Esophagus muscularis mucosa (tissue), 3 donors: ENCODE data around the gene HOMER2.
"Not testable (repeated sequence)": the region's sequence is repeated elsewhere in the genome, so short reads cannot be mapped to it uniquely, and the experiment has no call there.

Source experiments
- POLR2A ChIP-seq: fragments of 450-650 bp; IDR thresholded peaks from one replicate; pipeline ENCODE4 v1.6.1; 2017; ENCODE audit warnings: antibody characterized with exemption, moderate library complexity, mild to moderate bottlenecking, low read depth
- POLR2AphosphoS5 ChIP-seq, 2 donors: sonication (generic); formaldehyde crosslinking; IDR thresholded peaks; one replicate each; pipeline ENCODE4 v1.6.1; 2017; ENCODE audit warnings: antibody characterized with exemption in 2 of 2
- TF ChIP-seq, protein P1 (sequence below), 3 experiments: fragments of 200-600 bp in 2 of 3; fragments of 450-650 bp in 1 of 3; sonication (generic) in 2 of 3; IDR thresholded peaks; one replicate each; pipeline ENCODE4 v1.5.1; 2017 to 2019; ENCODE audit warnings: antibody characterized with exemption in 3 of 3, mild to moderate bottlenecking in 2 of 3, moderate library complexity in 1 of 3

DNA sequence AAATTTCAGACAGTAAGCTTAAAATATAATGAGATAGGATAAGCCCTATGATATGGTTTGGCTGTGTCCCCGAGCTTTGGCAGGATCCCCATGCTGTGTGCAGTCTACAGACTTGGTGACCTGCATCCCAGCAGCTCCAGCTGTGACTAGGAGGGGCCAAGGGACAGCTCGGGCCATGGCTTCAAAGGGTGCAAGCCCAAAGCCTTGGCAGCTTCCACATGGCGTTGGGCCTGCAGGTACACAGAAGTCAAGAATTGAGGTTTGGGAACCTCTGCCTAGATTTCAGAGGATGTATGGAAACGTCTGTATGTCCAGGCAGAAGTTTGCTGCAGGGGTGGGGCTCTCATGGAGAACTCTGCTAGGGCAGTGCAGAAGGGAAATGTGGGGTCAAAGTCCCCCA is 86.9 kb downstream of the HOMER2 start:
- TF ChIP-seq, protein P1, sequence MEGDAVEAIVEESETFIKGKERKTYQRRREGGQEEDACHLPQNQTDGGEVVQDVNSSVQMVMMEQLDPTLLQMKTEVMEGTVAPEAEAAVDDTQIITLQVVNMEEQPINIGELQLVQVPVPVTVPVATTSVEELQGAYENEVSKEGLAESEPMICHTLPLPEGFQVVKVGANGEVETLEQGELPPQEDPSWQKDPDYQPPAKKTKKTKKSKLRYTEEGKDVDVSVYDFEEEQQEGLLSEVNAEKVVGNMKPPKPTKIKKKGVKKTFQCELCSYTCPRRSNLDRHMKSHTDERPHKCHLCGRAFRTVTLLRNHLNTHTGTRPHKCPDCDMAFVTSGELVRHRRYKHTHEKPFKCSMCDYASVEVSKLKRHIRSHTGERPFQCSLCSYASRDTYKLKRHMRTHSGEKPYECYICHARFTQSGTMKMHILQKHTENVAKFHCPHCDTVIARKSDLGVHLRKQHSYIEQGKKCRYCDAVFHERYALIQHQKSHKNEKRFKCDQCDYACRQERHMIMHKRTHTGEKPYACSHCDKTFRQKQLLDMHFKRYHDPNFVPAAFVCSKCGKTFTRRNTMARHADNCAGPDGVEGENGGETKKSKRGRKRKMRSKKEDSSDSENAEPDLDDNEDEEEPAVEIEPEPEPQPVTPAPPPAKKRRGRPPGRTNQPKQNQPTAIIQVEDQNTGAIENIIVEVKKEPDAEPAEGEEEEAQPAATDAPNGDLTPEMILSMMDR (IDR thresholded peaks at IDR 0.05): not testable (repeated sequence)
- TF ChIP-seq POLR2A; POLR2AphosphoS5 (IDR thresholded peaks at IDR 0.05): not testable (repeated sequence)
